Measurements from ENCODE around the gene ZNF555.
"Not testable (repeated sequence)": the region's sequence is repeated elsewhere in the genome, so short reads cannot be mapped to it uniquely, and the experiment has no call there.

Gene ZNF555

DNA sequence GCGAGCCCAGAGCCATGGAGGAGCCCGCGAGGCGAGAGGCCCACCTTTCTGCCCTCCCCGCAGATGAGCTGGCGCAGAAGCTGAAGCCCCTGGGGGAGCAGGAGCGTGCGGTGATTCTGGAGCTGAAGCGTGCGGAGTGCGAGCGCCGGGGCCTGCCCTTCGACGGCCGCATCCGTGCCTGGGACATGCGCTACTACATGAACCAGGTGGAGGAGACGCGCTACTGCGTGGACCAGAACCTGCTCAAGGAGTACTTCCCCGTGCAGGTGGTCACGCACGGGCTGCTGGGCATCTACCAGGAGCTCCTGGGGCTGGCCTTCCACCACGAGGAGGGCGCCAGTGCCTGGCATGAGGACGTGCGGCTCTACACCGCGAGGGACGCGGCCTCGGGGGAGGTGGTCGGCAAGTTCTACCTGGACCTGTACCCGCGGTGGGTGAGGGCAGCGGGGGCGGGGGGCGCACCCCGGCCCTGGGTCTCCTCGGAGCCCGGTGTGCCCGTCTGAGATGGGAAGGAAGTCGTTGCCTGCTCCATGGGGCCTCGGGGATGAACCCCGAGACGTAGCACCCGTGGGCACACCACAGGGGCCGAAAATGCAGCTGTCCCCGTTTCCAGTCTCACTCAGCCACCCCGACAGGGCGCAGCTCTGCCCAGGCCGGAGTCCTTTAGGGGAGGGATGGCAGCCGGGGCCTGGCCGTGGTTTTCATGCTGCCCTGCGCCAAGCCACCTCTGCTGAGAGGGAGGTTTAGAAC, 33.7 kb upstream of the ZNF555 start:
- no peak for DNase-seq (ENCODE audit: low read depth, low spot score)

DNA sequence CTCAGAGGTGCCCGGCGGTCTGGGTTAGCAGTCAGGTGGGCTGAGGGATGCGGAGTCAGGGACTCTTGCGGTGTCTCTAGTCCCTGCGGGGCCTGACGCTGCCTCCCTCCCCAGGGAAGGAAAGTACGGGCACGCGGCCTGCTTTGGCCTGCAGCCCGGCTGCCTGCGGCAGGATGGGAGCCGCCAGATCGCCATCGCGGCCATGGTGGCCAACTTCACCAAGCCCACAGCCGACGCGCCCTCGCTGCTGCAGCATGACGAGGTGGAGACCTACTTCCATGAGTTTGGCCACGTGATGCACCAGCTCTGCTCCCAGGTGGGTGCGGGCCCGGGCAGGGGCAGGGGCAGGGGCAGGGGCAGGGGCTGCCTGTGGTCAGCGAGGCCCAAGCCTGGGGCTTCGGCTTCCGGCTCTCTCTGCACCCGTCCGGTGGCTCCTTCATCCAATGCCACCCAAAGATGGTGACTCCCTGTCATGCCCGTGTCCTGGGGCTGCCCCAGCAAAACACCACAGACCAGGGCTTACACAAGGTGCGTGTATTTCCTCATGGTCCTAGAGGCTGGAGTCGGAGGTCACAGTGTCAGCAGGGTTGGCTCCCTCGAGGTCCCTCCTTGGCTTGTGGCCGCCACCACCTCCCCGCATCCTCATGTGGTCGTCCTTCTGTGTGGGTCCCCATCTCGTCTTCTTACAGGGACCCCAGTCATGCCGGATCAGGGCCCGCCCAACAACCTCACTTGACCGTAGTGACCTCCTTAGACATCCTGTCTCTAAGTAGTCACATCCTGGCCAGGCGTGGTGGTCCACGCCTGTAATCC, 32.9 kb upstream of the ZNF555 start:
- no peak for DNase-seq (ENCODE audit: low read depth, low spot score)

DNA sequence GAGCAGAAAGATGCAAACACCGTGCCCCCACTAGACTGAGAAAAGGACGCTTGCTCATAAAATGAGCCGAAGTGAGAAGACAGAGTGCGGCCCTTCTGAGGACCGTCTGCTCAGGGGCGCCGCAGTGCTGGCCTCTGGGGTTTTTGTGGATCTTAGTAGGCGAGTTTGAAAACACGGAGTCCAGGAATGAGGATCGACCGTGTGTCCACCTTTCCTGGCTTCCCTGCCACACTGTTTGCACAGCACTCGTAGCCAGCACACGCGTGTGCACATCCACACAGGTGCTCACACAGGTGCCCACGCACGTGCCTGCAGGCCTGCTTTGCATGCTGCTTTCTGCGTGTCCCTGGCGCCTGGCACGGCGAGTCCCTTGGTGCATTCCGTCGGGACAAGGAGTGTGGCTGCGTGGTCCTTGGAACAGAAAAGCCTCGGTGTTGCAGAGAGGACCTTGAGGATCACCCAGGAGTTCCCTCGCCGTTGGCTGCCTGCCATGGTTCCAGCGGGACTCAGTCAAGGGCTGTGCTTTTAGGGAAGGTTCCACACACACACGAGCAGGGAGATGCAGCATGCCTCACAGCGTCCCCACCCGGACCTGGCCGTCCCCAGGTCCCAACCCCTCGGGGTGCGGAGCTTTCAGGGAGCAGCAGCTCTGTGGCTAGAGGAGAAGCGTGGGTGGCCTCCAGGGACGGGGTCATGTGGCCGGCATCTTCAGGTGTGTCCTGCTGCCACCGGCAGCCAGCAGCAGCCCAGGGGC, 31.7 kb upstream of the ZNF555 start:
- no peak for DNase-seq (ENCODE audit: low read depth, low spot score)

DNA sequence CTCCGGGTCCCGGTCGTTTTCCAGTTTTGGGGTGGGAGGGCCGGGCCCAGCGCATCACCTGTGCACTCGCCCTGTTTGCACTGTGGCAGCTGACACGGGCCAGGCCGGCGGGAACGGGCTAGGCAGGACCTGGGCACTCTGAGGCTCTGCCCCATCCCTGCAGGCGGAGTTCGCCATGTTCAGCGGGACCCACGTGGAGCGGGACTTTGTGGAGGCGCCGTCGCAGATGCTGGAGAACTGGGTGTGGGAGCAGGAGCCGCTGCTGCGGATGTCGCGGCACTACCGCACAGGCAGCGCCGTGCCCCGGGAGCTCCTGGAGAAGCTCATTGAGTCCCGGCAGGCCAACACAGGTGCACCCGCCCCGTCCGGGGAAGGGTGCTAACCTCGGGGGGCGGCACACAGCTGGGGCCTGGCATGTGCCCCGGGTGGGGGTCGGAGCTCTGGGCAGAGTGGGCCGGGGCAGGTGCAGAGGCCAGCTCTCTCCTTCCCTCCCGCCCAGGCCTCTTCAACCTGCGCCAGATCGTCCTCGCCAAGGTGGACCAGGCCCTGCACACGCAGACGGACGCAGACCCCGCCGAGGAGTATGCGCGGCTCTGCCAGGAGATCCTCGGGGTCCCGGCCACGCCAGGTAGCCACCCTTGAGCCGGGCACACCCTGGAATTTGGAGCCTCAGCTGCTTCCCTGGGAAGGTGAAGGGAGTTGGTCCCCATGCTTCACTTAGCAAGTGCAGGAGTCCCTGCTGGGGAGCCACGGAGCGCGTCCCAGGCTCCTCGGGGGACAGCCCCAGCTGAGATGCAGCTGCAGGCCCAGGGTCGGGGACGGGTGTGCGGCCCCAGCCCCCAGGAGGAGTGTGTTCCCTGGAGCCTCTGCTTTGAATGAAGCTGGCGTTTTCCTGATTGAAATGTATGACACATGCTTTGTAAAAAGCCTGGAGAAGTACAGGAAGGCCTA, 30.9 kb upstream of the ZNF555 start:
- DNase-seq (ENCODE audit: low read depth, low spot score): no peak

DNA sequence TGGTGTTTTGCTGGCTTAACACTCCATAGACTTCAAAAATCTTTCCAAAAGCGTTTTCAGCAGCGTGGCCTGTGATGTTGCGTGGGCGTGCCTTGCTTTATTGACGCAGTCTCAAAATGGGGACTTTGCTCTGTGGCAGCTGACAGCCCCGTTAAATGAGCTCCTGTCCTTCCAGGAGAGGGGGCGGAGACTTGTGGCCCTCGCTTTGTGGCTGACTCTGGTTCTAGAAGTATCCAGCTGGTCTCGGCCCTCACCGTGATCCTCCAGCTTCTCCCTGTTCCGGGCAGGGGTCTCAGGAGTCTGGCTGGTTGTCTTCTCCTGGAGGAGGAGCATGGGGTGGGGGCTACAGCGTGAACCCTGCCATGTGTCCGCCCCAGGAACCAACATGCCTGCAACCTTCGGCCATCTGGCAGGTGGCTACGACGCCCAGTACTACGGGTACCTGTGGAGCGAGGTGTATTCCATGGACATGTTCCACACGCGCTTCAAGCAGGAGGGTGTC, 30.0 kb upstream of the ZNF555 start:
- no peak for DNase-seq (ENCODE audit: low read depth, low spot score)

DNA sequence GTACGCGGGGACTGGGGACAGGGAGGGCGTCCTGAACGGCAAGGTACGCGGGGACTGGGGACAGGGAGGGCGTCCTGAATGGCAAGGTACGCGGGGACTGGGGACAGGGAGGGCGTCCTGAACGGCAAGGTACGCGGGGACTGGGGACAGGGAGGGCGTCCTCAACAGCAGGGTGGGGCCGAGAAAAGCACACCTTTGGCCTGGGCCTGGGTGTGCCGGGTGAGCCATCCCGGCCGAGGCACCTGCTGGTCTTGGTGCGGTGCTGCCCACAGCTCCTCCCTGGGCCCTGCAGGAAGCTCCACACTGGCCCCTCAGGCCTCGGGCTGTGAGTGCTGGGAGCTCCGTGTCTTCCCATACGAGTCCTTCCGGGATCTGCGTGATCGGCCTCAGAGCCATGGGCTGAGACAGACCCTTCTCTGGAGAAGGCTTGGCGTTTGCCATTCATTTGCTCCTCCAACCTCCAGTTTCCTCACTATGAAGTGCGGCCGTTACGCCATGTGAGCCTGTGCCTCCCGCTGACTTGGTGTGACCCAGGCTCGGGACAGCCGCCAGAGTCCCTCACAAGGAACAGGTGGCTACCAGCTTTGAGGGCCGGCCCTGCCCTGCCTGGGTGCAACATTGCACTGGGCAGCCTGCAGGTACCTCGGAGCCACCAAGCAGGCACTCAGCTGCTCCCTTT, 29.4 kb upstream of the ZNF555 start:
- no peak for DNase-seq (ENCODE audit: low read depth, low spot score)

DNA sequence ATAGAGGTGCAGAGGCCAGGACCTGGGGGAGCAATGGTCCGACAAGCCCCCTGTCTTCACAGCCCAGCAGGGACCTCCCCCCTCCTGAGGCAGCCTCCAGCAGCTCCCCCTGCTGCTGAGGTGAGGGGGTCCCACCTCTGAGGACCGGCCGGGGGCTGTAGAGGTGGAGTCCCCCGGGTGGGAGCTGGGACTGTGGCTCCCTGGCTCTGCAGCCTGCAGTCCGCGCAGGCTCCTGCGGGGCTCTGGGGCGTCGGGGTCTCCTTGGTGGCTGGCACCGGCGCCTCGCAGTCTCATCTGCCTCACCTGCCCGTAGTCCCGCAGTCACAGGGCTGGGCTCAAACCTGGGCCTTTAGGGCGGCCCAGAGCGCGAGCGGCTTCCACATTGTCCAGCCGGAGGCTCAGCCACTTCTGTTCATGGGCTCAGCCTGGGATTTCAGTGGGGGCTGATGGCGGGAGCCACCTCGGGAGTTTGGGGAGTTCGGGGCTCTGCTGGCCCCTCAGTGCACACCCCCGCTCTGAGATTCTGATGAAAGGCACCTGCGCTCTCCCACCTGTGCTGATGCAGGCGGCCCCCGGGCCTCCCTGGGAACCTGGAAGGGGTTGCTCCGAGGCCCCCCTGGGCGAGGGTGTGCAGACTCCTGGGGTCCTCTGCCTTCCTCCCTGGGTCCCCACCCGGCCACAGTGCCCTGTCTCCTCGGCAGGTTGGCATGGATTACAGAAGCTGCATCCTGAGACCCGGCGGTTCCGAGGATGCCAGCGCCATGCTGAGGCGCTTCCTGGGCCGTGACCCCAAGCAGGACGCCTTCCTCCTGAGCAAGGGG, 28.7 kb upstream of the ZNF555 start:
- no peak for DNase-seq (ENCODE audit: low read depth, low spot score)

DNA sequence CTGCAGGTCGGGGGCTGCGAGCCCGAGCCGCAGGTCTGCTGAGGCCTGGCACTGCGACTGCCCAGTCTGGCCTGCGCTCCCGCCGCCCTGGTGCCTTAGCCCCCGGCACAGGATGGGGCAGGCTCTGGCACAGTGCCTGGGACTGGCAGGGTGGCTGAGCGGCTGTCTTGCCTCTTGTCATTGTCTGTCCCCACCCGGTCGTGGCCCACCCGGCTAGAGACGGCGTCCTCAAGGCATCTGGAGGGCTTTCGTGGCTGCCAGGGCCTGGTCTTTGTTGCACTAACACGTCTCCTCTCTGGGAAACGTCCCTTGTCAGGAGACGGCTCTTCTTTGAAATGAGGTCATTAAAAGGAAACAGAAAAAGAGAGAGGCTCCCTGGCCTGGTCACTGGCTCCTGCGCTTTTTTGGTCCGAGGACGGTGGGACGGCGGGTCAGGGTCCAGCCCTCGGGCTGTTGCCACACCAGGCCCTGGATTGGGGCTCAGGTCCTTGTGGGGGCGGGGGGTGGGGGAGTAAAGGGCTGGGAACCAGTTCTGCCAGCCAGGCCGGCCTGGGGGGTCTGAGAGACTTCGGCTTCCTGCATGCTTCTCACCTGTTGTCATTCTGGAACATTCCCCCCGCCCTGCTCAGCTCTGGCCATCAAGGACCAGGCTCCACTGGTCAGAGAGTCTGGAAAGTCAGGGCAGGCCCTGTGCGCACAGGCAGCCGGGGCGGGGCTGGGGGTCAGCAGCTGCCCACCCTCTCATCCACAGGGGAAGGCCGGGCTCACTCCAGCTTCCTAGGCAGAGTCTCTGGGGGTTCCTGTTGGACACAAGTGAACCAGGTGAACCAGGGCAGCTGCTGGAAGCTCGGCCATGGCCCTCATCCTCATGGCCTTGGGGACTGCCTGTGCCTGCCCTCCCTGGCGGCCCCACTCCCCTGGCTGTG, 27.8 kb upstream of the ZNF555 start:
- DNase-seq (ENCODE audit: low read depth, low spot score): no peak

DNA sequence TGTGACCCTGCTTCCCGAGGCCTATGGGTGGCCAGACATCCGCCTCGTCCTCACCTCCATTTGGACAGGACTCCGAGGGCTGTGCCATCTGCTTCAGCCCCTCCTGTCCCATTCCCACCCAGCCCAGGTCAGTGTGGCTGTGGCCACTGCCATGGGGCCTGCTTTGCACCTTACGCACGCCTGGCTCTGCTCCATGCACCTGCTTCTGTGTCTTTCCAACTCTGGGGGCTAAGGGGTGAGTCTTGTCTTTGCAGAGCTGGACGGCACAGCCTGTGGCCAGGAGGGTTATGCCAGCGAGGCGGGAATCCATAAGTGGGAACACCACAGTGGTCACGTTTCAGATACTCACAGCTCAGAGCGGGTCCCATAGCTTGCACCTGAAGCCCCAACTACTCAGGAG, 26.8 kb upstream of the ZNF555 start:
- DNase-seq (ENCODE audit: low read depth, low spot score): no peak

DNA sequence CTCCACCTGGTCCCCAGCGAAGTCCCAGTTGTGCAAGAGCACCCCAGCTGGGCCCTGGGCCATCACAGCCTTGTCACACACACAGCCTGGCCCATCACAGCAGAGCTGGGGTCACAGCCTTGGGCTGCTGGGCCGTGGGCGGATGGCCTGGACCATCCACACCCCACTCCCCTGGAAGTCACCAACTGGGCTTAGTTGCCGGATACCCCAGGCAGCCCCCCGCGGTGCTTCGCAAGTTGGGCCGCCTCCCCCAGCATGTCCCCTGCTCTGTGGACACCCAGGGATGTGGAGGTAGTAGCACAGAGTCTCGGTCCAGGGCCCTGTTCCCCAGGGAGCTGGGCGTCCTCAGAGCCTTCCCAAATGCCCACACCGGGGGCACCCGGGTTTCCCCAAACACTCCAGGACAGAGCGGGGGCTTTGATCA, 26.1 kb upstream of the ZNF555 start:
- no peak for DNase-seq (ENCODE audit: low read depth, low spot score)

DNA sequence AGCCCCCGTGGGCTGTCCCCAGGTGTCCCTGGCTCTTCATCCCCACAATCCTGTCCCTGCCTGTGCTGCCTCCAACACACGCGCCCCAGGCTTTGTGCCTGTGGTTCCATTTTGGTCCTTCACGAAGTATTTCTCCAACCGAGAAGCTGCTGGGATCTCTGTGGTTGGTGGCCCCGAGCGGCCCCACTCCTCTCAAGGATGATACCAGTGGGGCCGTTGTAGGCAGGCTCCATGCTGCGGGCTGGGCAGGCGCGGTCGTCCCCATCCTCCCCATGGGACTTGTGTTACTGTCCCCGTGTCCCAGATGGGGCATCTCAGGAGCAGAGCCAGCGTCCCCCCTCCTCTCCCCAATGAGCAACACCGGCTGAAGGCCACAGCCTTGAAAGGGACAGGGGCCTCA, 25.4 kb upstream of the ZNF555 start:
- DNase-seq (ENCODE audit: low read depth, low spot score): no peak

DNA sequence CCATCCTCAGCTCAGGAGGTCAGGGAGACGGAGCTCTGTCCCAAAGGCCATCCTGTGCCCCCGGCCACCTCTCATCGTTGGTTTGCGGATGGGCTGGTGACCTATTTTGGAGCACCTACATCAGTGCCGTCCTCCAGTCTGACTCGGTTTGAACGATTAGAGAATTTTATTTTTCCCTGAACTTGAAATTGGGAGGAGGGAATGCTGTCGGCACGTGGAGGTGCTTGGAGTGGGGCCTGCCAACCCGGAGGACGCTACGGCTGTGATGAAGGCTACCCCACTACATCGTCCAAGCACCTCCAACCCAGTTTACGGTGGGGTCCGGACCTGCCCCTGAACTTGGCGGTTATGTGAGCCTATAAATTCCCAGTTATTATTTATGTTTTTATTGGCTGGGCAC, 24.6 kb upstream of the ZNF555 start:
- DNase-seq (ENCODE audit: low read depth, low spot score): no peak

DNA sequence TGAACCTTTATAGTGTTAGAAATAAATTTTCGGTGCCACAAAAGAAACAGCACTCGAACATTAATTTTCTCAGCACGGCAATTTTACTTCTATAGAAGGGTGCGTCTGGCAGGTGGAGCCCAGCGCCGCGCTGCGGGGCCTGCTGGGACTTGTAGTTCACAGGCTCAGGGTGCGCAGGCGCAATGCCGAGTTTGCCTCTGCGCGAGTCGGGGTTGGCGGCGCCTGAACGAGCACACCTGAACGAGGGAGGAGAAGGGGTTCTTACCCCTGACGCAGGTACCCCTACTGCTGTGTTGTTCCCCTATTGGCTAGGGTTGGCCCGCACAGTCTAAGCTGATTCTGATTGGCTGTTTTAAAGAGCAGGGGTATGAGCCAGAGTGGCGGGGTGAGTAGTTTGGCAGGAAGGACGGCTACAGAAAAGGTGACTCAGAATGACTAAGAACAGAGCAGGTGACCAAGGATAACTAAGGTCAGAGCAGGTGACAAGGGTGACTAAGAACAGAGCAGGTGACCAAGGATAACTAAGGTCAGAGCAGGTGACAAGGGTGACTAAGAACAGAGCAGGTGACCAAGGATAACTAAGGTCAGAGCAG, 23.9 kb upstream of the ZNF555 start:
- not testable (repeated sequence) for DNase-seq (ENCODE audit: low read depth, low spot score)

DNA sequence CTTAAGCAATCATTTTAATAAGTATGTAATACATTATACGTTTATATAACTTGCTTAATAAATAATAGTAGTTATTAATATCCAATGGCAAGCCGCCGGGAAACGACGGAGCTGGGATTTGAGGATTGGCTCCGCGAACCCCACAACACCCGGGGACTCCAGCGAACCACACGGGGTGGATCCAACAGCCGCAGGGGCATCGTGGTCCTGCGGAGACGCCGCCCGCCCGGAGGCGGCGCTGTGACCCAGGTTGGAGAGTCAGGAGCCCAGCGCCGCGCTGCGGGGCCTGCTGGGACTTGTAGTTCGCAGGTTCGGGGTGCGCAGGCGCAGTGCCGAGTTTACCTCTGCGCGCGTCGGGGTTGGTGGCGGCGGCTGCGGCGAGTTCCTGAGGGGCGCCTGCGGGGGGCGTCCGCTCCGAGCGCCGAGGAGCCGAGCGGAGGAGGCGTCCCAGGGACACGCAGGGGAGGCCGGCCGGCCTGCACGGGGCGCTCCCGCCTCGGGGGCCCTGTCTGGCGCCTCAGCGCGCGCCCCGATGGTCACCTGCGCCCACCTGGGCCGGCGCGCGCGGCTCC, 21.6 kb upstream of the ZNF555 start, which contains the start of gene ZNF554:
Gene ZNF554, plus strand, starts transcription at position 329 of the 572 bp plus-strand sequence. Its CDS starts 204 bp downstream, at position 533.
- DNase-seq (ENCODE audit: low read depth, low spot score): peak; percentile 98

DNA sequence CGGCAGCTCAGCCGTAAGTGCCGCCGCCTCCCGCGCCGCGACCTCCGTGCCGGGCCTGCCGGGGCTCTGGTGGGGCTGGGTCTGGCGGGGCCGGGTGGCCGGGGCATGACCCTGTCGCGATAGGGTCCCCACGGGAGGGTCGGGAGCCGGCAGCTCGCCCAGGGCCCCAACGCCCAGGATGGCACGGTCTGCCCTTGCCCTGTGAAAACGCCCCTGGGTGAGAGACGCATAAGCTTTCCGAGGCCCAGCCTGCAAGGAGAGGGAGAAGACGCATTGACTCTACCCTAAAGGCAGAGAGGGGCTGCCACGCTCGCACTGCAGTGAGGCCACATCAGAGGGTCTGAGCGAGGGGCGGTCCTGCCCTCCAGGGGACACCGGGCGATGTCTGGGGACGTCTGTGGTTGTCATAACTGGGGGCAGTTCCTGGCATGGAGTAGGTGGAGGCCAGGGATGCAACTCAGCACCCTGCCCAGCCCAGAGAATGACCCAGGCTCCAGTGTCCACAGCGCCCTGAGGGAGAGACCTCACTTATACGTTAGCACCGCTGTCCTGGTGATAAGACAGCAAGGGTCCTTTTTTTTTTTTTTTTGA, 21.1 kb upstream of the ZNF555 start:
- DNase-seq (ENCODE audit: low read depth, low spot score): peak; percentile 28

DNA sequence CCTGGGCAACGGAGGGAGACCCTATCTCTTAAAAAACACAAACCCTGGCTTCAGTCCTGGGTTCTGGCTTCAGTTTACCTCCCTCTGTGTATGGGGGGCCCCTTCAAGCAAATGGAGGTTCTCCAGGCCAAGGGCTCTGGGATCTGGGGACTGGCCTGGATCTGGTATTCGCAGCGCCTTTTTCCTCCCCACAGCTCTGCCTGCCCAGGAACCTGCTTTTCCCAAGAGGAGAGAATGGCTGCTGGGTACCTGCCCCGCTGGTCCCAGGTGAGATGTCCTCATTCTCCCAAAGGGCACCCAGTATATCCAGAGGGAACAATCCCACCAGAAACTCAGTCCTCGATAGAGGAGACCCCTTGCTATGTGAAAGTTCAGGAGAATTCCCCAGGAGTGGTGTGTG, 18.4 kb upstream of the ZNF555 start:
- no peak for DNase-seq (ENCODE audit: low read depth, low spot score)

DNA sequence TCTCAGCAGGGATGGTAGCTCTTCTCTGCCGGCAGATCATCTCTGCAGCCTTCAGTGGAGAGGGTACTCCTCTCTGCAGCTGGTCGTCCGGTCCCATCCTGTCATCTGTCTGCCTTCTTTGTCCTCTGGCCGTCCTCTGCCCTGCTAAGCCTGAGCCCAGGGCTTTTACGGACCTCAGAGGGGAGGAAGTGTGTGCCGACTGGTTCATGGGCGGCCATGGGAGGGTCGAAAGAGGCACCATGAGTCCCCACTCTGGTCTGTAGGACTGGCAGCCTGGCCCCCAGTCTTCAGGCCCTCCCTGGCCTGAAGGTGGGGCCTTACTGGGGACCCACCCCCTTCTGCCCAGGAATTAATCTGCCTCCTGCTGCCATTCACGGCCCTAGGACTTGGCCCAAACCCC, 17.6 kb upstream of the ZNF555 start:
- no peak for DNase-seq (ENCODE audit: low read depth, low spot score)
